COR-L47 (cell line): ENCODE results near the gene RFWD3.

Experiments used
- DNase-seq: peaks from one replicate; lab custom pipeline; 2025; lab: John Stamatoyannopoulos, UW

RFWD3 gene

DNA sequence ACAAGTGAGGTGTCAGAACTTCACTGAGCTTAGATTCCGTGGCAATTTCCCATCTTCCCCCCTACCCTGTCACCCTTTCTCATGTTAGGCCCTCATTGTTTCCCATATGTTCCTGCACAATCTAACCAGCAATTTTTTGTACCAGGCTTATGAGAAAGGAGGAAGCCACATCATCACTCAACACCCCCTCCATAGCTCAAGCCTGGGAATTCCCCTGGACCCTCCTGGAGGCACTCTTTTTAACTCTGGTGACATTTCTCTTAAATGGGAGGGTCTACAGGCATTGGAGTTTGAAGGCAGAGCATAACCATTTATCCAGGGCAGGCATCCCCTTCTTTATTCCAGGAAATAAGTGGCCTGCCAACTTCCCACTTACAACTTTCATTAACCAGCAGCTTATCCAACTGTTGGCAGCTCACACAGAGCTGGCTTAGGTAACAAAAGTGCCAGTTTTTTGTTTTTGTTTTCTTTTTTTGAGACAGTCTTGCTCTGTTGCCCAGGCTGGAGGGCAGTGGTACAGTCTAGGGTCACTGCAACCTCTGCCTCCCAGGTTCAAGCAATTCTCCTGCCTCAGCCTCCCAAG is 49.4 kb downstream of the RFWD3 start:
- DNase-seq = no peak

DNA sequence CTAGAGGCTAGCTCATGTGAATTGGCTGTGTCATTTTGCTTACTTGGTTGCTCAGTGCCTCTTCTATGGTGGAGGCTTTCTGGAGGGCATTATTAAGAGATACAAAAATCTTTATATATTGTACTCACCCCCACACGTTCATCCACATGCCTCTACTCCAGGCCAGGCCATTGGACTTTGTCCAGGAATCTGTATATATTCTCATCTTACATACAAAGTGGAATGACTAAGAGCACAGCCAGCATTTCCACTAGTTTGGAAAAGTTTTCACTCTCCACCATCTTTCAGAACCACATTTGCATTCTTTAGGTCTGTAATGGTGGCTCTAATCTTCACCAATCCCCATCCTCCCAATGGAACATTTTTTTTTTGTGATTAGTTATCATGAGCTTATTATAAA is 55.0 kb downstream of the RFWD3 start:
- no peak for DNase-seq

DNA sequence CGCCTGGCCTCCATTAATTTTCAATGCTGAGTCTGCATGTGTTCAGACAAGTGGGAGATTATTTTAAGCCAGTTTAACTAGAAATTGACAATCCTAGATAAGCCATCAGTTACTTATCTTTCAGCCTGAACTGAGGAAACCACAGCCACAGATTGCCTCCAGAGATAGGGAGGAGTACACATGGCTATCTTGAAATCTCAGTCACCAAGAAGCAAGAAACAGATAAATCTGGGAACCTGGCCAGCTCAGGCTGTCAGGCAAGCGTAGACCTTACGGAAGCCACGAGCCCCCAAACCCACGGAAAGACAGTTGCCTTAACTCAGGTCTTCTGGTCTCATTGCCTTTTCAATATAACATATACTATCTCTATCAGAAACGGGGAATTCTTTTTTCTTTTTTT is 57.7 kb downstream of the RFWD3 start:
- no peak for DNase-seq

DNA sequence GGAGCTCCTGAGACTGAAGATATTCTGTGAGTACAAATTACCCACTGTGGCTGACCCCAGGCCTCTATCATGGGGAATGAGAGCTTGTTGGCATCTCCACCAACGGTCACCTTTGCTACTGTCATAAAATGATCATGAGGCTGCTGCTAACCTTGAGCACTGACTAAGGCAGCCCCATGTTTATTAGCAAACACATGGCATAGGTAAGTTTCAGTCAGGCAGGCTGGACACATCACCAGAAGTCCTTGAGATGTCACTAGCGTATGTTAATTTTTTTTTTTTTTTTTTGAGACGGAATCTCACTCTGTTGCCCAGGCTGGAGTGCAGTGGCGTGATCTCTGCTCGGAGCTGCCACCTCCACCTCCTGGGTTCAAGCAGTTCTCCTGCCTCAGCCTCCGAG is 58.3 kb downstream of the RFWD3 start:
- DNase-seq = no peak

DNA sequence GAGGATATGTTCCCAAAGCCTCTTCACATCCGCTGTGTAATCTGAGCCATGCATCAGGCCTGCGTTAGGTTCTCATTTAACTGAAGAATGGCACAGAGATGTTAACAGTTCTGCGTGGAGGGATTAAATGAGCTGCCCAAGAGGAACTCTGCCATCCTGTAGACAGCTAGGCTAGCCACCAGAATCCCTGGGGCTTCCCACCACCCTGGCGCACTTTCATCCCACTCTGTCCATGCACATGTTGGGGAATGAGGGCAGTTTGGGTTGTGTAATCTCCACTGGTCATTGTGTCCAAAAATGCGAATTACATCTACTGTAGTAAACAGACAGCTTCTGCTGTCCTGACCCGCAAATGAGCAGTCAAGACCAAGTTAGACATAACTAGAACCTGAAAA is 58.7 kb downstream of the RFWD3 start:
- DNase-seq = no peak

DNA sequence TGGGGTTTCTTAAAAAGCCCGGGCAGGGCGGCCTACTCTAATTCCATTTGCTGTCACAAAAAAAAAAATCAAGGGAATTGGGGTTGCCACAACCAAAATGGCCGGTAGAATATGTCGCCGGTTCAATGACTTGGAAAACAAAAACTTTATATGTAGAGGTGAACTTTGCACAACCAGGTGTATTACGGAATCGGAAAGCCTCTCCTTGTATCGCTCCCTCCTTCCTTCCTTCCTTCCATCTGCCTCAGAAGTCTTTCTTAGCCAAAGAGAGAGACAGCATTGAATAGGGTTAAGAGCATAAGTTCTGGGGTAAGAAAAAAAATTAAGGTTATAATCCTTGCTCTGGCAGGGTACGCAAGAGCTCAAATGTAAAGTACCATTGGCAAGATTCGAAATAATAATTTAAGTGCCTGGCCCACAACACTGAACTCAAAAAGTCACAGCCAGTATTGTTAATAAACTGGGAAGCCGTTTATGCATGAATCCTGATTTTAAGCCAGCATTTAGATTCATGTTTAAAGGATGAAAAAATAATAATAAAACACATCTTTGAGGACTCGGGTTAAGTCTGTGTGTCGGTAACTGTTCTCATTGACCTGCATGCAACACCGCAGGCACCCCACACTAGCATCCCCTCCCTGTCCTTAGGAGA is 59.2 kb downstream of the RFWD3 start:
- no peak for DNase-seq

DNA sequence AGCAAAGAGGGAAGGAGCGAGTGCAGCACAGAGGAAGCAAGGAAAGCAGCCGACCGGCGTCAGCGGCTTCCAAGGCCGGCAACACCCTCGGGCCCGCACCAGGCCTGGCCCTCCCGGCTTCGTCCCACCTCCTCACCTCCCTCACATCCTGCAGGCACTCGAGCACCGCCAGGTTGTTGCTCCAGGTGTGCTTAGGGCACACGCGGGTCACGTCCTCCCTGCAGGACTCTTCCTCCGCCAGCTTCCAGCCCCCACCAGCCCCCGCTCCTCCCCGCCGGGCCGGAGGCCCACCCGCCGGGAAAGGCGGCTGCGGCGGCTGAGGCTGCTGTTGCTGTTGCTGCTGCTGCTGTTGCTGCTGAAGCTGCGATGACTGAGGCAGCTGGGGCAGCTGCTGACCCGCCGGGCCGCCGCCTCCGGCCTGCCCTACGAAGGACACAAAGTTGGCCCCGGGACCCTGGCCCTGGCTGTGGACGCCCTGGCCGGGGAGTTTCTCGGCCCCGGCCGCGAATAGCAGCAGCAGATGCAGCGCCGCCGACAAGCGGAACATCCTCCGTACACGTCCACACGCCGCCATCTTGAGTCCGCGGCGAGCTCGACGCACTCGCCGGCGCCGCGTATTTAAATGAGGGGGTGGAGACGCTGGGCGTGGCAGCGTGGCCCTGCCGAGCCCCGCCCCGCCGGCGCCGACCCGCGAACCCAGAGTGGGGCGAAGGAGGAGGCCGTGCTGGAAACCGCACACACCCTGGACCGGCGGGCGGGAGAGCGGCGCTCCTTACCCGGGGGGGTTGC is 60.0 kb downstream of the RFWD3 start, which contains the start of gene GLG1:
TSS of gene GLG1 (minus strand) at position 594 of the 789 bp plus-strand sequence. CDS start at position 574, 20 bp downstream.
- DNase-seq = peak; percentile 92

DNA sequence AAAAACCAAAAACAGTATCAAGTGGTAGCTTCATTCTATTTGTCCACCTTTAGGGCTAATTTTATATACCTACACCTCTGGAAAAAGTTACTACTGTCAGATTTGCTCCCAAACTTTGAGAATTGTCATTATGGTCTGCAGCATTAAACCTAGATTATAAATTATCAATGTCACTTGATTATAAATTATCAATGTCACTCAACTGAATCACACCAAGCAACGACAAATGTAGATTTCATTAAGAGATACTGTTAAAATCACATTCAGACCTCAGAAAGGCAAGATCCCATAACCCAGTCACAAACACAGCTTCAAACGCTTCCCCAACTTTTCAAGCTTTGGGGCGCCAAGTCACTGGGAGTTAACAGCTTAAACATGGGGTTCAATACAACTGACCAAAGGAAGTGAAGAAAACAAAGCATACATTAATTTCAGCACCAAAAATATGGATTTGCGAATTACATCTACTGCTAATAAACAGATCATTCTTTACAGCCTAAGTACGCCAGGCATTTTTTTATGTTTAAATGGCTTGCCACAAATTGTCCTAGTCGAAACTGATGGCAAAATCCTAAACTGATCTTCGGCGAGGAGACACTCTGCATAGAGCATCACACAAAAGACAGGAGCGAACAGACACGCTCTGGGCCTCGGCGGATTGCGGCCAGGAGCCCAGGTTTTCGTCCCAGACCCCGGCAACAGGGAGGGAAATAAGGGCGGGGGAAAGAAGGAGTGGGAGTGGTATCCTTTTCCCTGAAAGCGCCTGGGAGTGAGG is 60.7 kb downstream of the RFWD3 start:
- DNase-seq = no peak

DNA sequence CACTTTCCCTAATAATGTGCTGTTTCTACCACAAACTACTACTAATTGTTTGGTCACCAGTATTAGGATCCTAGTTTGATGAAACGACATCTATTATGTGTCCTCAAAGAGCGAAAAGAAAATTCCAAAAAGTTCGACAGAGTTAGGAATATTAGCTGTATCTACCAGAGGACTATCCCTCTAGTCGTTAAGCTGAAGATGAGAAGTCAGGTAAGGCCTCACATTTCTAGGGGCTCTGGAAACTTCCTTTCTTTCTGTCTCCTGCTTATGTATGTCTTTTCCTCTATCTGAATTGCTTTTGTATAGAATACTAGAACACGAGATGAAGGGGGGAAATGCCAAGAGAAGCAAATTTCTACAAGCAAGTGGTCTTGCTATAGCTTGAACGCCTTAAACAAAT is 61.3 kb downstream of the RFWD3 start:
- no peak for DNase-seq

DNA sequence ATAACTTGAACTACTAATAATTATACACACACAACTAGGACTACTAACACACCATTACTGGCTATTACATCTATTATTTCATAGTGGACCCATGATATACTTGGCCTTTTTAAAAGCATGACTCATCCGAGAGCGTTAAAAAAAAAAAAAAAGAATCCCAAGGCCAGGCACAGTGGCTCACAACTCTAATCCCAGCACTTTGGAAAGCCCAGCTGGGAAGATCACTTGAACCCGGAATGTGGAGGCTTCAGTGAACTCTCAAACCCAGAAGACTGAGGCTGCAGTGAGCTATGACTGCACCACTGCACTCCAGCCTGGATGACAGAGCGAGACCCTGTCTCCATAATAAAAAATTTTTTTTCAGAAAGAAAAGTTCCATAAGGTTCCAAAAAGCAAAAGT is 62.8 kb downstream of the RFWD3 start:
- no peak for DNase-seq

DNA sequence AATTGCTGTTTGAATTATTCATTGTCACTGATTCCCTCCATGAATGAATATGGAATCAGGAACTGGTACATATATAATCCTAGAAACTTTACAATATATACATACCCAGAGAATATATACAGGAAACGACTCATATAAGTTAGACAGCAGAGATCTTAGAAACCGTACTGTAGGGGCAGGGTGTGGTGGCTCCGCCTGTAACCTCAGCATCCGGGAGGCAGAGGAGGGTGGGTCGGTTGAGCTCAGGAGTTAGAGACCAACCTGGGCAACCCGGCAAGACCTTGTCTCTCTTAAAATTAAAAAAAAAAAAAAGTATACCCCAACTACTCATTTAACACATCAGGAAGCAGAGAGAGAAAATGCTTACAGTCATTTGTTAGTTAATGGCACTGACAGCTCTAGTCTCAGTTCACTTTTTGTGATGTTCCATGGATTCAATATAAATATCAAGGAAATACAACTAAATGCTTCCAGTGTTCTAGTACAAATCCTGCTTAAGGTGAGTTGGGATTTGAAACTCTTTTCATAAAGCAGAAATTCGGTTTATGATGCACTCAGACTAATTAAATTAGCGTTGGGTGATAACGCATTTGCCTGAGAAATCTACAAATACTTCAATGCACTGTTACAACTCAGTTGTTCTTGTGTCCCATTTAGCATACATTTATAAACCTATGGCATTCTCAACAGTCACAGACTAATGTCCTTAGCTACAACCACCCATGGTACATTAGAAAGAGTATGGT is 65.4 kb downstream of the RFWD3 start:
- DNase-seq = no peak

DNA sequence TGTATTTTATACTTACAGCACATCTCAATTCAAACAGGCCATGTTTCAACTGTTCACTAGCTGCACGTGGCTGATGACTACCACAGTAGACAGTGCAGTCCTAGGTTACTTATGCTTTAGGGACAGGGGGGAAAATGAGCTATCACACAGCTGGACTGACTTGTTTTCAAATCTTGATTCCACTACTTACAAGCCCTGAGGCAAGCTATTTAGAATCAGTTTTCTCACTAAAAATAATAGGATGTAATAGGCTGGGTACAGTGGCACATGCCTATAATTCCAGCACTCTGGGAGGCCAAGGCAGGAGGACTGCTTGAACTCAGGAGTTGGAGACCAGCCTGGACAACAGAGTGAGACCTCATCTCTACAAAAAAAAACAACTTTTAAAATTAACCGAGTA is 70.1 kb downstream of the RFWD3 start:
- no peak for DNase-seq

DNA sequence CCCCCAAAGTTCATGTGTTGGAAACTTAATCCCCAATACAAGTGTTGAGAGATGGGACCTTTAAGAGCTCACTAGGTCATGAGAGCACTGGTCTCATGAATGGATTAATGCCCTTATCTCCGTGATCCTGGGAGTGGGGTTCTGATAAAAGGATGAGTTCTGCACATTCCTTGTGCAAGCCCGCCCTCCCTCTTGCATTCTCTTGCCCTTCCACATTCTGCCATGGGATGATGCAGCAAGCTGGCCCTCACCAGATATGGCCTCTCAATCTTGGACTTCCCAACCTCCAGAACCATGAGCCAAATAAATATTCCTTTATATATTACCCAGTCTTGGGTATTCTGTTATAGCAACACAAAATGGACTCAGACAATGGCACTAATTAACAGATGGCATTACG is 73.8 kb downstream of the RFWD3 start:
- DNase-seq = no peak

DNA sequence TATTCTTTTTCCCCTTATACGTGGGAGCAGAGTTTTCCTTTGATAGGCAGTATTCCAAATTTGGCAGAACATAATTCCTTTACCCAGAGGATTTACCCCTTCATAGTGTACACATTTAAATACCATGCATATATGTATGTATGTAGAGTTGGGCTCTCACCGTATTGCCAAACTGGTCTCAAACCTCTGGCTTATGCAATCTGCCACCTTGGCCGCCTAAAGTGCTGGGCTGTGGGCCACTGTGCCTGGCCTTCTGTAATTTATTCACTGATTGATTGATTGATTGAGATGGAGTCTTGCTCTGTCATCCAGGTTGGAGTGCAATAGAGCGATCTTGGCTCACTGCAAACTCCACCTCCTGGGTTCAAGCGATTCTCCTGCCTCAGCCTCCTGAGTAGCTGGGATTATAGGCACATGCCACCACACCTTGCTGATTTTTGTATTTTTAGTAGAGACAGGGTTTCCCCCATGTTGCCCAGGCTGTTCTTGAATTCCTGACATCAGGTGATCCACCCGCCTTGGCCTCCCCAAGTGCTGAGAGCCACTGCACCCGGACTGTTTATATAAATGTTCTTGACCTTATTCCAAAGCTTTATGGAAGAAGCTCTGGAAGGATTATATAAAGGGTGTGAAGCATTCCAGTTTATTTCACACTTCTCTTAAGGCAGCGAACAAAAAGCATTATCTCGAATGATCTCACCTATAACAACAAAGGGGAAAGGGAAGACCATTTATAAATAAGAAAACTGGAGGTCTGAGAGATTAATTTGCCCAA is 74.6 kb downstream of the RFWD3 start:
- no peak for DNase-seq

DNA sequence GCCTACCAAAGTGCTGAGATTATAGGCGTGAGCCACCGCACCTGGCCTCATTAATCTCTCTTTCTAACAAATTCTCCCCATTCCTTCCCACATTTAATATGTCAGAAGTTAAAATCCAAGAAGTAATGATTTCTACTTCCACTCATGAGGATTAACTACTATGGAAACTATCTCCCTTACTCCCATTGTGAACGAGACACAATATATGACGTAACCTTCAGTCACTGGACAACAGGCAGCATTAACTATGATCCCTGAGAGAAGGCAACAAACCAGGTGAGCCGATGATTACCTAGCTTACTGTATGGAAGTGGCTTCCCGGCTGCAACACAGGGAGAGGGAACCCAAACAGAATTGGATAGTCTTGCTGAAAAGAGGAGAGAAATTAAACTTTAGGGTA is 79.7 kb downstream of the RFWD3 start:
- no peak for DNase-seq

DNA sequence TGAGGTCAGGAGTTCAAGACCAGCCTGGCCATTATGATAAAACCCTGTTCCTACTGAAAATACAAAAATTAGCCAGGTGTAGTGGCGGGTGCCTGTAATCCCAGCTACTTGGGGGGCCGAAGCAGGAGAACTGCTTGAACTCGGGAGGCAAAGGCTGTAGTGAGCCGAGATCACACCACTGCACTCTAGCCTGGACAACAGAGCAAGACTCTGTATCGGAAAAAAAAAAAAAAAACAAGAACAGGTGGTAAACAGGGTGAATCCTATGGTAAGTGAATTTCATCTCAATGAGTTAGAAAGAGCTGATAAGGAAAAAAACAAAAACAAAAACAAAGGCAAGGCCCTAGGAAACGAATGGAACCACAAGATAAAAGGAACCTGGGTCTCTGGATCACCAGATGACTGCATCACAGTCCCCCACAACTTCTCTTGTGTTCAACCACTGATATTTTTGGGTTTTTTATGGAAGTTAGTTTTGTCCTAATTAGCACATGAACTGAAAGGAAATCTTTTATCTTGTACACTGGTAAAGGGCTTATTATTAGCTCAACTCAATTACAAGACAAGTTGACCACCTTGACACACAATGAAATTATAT is 80.7 kb downstream of the RFWD3 start:
- no peak for DNase-seq

DNA sequence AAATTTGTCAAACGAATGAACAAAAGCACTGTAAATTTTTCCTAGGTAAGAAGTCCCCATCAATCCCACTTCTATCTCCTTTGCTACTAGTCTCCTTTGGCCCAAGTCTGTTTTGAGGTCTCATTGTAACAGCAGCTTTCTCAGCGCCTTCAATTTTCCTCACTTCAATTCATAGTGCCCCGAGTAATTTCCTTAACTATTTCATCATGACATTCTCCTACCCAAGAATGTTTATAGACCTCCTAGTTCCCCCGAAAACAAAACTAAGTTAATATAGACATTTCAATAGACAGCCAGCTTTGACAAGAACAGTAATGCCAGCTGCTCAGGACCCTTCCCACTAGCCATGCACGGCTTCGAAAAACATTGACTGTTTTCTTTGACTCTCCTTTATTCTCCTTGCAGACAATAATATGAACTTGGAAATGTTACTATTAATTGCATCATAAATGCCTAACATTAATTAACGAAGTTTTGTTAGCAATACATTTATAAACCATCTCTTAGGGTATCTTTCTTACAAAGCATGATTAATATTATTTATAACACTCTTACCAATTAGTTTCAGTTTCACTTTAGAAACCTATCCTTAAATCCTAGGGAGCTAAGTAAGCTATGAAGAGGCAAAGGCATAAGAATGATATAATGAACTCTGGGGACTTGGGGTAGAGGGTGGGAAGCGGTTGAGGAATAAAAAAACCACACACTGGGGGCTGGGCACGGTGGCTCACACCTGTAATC is 82.6 kb downstream of the RFWD3 start:
- no peak for DNase-seq

DNA sequence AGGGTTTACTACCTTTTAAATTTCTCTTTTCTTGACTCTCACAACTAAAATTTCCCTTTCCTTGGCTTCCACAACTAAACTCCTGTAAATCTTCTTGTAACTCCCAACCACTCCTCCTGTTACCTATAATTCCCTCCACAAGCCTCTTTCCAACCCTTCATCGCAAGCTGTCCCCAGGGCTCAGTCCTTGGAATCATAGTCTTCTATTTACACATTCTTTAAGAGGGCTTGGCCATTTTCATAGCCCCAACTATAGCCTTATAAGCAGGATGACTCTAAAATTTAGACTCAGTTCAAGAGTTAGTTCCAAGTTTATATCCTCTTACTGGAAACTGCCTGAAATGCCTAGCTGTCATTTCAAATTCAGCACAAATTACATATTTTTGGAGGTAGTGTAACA is 83.7 kb downstream of the RFWD3 start:
- DNase-seq = no peak

DNA sequence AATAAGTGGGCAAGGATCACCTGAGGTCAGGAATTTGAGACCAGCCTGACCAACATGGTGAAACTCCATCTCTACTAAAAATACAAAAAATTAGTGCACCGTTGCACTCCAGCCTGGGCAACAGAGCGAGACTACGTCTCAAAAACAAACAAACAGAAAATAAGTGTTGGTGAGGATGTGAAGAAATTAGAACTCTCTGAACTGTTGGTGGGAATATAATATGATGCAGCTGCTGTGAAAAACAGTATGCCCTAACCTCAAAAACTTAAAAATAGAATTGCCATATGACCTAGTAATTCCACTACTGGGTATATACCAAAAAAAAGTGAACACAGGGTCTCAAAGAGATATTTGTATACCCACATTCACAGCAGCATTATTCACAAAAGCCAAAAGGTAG is 85.8 kb downstream of the RFWD3 start:
- no peak for DNase-seq

DNA sequence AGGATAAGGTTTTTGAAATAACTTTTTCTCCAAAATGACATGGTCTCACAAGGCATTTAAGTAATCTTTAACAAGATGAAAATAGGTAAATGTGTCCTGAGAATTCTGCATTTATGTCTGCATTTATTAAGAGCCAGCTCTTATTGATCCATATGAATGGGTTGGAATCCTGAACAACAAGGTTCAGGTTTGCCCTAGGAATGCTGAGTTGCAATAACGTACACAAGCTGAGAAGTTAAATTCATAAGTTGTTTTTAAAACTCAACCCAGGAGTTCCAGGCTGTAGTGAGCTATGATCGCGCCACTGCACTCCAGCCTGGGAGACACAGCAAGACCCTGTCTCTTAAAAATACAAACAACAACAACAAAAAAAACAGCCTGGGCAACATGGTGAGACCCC is 87.8 kb downstream of the RFWD3 start:
- DNase-seq = no peak
